ENCODE measurements around the gene CCDC102A. TPM values are rescaled to one million over a fixed set of nuclear protein-coding genes. Genes with fewer than 3 reads are reported as not detected.

CCDC102A gene
- total RNA-seq, 1 experiment from 2014 or later, result 8.1 TPM

DNA sequence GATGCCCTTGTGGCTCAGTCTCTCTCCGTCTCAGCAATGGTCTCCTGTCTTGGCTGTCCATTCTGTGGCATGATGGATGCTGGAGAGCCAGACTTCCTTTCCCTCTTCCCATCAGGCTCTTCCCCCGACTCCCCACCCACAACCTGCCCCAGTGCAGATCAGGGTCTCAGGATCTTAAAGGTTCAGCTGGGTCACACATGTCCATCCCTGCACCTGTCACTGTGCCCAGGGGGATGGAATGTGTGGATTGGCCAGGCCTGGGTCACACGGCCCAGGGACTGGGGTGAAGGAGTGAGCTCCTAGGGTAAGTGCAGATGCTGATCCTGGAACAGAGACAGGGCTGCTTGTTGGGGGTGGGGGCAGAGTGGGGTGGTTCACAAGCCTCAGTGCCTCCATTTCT, 29.1 kb upstream of the CCDC102A start:
- Histone ChIP-seq H3K79me2 (ENCODE audit: low read depth) (no peaks in the 10 kb centered on the region), H3K27me3 (ENCODE audit: insufficient read depth, low read depth) (peaks cover 11% of the 10 kb centered on the region; the same call in 1 of the 2 replicates), H3F3A (ENCODE audit: insufficient read depth, low read depth) (no peaks in the 10 kb centered on the region), H2AFZ (no peak overlapping the region), H4K20me1 (ENCODE audit: insufficient read depth) (no peaks in the 10 kb centered on the region), H3K36me3 (ENCODE audit: low read depth) (no peaks in the 10 kb centered on the region), H3K4me3 (no peak overlapping the region), H3K27ac (no peak overlapping the region), H3K9me3 (ENCODE audit: insufficient read depth, low read depth) (no peaks in the 10 kb centered on the region), H3K4me1 (replicated peaks; ENCODE audit: insufficient read depth) (peaks cover 9% of the 10 kb centered on the region; the same call in 1 of the 2 replicates), H3K4me2 (no peak overlapping the region), H3K9me2 (ENCODE audit: insufficient read depth) (no peaks in the 10 kb centered on the region)
- intact Hi-C loops (cut with micrococcal nuclease; ENCODE audit: unreplicated experiment), result no loop called here
- TF ChIP-seq EZH2 (IDR thresholded peaks at IDR 0.05; ENCODE audit: low read depth), result no peak
- TF ChIP-seq, protein P1, sequence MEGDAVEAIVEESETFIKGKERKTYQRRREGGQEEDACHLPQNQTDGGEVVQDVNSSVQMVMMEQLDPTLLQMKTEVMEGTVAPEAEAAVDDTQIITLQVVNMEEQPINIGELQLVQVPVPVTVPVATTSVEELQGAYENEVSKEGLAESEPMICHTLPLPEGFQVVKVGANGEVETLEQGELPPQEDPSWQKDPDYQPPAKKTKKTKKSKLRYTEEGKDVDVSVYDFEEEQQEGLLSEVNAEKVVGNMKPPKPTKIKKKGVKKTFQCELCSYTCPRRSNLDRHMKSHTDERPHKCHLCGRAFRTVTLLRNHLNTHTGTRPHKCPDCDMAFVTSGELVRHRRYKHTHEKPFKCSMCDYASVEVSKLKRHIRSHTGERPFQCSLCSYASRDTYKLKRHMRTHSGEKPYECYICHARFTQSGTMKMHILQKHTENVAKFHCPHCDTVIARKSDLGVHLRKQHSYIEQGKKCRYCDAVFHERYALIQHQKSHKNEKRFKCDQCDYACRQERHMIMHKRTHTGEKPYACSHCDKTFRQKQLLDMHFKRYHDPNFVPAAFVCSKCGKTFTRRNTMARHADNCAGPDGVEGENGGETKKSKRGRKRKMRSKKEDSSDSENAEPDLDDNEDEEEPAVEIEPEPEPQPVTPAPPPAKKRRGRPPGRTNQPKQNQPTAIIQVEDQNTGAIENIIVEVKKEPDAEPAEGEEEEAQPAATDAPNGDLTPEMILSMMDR (conservative IDR thresholded peaks at IDR 0.05), result no peak
- DNase-seq, result no peak
- ChIA-PET POLR2A (ENCODE audit: unreplicated experiment) (no interaction called here), CTCF (no interaction called here)
- no TSS peak for BruUV-seq (replicated peaks)

DNA sequence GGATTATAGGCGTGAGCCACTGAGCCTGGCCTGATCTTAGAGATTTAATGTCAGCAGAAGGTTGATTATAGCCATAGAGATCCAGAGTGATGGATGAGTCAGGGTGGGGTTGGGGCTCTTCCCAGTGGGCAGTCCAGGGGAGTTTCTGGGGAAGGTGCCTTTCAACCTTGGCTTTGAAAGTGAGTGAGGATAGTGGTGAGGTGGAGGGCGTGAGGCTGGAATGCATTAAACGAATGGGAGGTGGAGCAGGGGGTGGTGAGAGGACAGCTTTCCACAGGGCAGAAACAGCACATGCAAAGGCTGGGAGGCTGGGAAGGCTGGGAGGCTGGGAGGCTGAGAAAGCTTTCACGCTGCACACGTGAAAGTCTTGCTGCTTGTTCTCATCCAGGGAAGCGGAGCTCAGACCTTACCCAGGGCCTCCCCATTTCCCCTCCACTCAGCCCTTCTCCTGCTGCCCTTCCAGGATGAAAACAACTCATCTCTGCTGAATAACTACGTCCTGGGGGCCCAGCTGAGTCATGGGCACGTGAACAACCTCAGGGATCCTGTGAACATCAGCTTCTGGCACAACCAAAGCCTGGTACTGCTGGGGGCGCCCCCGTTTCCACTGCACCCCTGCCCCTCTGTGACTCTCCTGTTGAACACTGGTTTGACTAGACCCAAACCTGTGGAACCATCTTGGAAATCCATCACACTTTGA, 28.4 kb upstream of the CCDC102A start:
- CTCF ChIA-PET, result no interaction called here
- intact Hi-C loops (cut with micrococcal nuclease; ENCODE audit: unreplicated experiment), result loop anchor here (1.0 kb wide), 1 partner anchor 25 kb away; no protein-coding TSS in a partner anchor
- no peak overlapping the region for H3K27ac ChIP-seq

DNA sequence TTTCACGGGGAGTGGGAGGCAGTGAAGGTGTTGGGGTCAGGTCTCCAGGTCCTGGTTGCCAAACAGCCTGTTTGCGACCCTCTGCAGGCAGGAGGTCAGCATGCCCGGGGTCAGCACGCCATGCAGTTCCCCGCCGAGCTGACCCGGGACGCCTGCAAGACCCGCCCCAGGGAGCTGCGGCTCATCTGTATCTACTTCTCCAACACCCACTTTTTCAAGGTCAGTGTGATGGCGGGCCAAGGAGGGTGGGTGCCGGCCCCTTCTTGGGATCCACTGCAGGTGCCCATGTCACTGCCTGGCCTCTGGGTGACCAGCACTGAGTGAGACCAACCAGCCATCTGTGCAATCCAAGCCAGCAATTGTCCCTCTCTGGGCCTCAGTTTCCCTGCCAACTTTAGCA, 27.4 kb upstream of the CCDC102A start:
- H3K9me3 ChIP-seq (ENCODE audit: insufficient read depth, low read depth), result no peaks in the 10 kb centered on the region
- BruUV-seq (replicated peaks), result no TSS peak
- no peaks in the 10 kb centered on the region for H3K9me2 ChIP-seq (ENCODE audit: insufficient read depth)
- H3K4me2 ChIP-seq, result no peak overlapping the region; the same call in 1 of the 2 replicates
- CTCF ChIA-PET, result interaction anchor here (0.7 kb wide), 1 partner anchor 261 kb away, joined by 4 read pairs; no protein-coding TSS in a partner anchor
- TF ChIP-seq, protein P1 (conservative IDR thresholded peaks at IDR 0.05), result no peak
- TF ChIP-seq EZH2 (IDR thresholded peaks at IDR 0.05; ENCODE audit: low read depth), result no peak
- DNase-seq, result no peak
- H3K79me2 ChIP-seq (ENCODE audit: low read depth), result no peaks in the 10 kb centered on the region
- H3K36me3 ChIP-seq (ENCODE audit: low read depth), result no peaks in the 10 kb centered on the region
- intact Hi-C loops (cut with micrococcal nuclease; ENCODE audit: unreplicated experiment), result loop anchor here (1.0 kb wide), 1 partner anchor 24 kb away; no protein-coding TSS in a partner anchor
- POLR2A ChIA-PET (ENCODE audit: unreplicated experiment), result no interaction called here
- H3K27me3 ChIP-seq (ENCODE audit: insufficient read depth, low read depth), result 0 out of 2 replicates have a peak, but pooled peaks cover 3% of the 10 kb centered on the region
- H3K4me3 ChIP-seq, result no peak overlapping the region
- no peaks in the 10 kb centered on the region for H3F3A ChIP-seq (ENCODE audit: insufficient read depth, low read depth)
- H4K20me1 ChIP-seq (ENCODE audit: insufficient read depth), result no peaks in the 10 kb centered on the region
- no peak overlapping the region for H2AFZ ChIP-seq
- peaks cover 9% of the 10 kb centered on the region; the same call in 1 of the 2 replicates for H3K4me1 ChIP-seq (replicated peaks; ENCODE audit: insufficient read depth)
- no peak overlapping the region for H3K27ac ChIP-seq

More for the DNA sequence above, 28.4 kb upstream of the CCDC102A start:
- no peaks in the 10 kb centered on the region for H3K9me3 ChIP-seq (ENCODE audit: insufficient read depth, low read depth)
- no TSS peak for BruUV-seq (replicated peaks)
- no peaks in the 10 kb centered on the region for H3K9me2 ChIP-seq (ENCODE audit: insufficient read depth)
- H3K4me1 ChIP-seq (replicated peaks; ENCODE audit: insufficient read depth), result peaks cover 9% of the 10 kb centered on the region; the same call in 1 of the 2 replicates
- no peaks in the 10 kb centered on the region for H3K36me3 ChIP-seq (ENCODE audit: low read depth)
- 0 out of 2 replicates have a peak, but pooled peaks cover 5% of the 10 kb centered on the region for H3K27me3 ChIP-seq (ENCODE audit: insufficient read depth, low read depth)
- H3K79me2 ChIP-seq (ENCODE audit: low read depth), result no peaks in the 10 kb centered on the region
- H3K4me2 ChIP-seq, result no peak overlapping the region
- H3F3A ChIP-seq (ENCODE audit: insufficient read depth, low read depth), result no peaks in the 10 kb centered on the region
- POLR2A ChIA-PET (ENCODE audit: unreplicated experiment), result no interaction called here
- H3K4me3 ChIP-seq, result no peak overlapping the region
- H4K20me1 ChIP-seq (ENCODE audit: insufficient read depth), result no peaks in the 10 kb centered on the region
- TF ChIP-seq, protein P1 (conservative IDR thresholded peaks at IDR 0.05), result no peak
- no peak for TF ChIP-seq EZH2 (IDR thresholded peaks at IDR 0.05; ENCODE audit: low read depth)
- DNase-seq, result no peak
- H2AFZ ChIP-seq, result 0 out of 2 replicates have a peak overlapping the region, but pooled peaks have one; percentile 33
